ENCODE measurements around the gene LCE1A. TPM values are rescaled to one million over a fixed set of nuclear protein-coding genes. Genes with fewer than 3 reads are reported as not detected.

Gene LCE1A
- total RNA-seq, 1 donor, result not detected

DNA sequence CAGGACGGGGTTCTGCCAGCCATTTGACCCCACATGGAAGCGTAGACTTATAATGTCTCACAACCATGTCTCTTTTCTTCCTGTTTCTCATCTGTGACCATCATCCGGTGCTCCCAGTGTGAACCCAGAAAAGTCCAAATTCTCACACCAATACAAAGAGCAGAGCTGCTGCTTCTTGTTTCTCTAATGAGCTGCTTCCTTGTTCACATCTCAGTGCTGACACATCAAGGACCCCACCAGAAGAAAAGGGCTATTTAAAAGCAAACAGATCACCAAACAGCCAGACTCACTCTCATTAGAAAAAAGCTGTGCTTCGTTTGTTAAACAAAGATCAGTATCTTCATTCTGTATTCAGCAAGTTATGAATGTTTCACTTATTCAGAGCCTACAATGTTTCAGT is 31.6 kb upstream of the LCE1A start:
- no peak overlapping the region for H3K4me3 ChIP-seq (ENCODE audit: insufficient read depth, low read length)
- no peak overlapping the region for H3K4me2 ChIP-seq (ENCODE audit: insufficient read depth, low read length)
- no peak overlapping the region for H2AFZ ChIP-seq (ENCODE audit: low read length)
- no peak overlapping the region for H3K27ac ChIP-seq (ENCODE audit: low read depth, low read length)
- no peak for DNase-seq (ENCODE audit: insufficient read length, low spot score, missing footprints)
- no peaks in the 10 kb centered on the region for H3K36me3 ChIP-seq (ENCODE audit: insufficient read depth, low read length)
- H3K4me1 ChIP-seq (ENCODE audit: insufficient read depth, low read length), result no peaks in the 10 kb centered on the region
- H3K79me2 ChIP-seq (ENCODE audit: insufficient read depth, low read length), result no peaks in the 10 kb centered on the region
- no peaks in the 10 kb centered on the region for H3K9me3 ChIP-seq (ENCODE audit: low read depth, low read length)
- TF ChIP-seq, protein P1, sequence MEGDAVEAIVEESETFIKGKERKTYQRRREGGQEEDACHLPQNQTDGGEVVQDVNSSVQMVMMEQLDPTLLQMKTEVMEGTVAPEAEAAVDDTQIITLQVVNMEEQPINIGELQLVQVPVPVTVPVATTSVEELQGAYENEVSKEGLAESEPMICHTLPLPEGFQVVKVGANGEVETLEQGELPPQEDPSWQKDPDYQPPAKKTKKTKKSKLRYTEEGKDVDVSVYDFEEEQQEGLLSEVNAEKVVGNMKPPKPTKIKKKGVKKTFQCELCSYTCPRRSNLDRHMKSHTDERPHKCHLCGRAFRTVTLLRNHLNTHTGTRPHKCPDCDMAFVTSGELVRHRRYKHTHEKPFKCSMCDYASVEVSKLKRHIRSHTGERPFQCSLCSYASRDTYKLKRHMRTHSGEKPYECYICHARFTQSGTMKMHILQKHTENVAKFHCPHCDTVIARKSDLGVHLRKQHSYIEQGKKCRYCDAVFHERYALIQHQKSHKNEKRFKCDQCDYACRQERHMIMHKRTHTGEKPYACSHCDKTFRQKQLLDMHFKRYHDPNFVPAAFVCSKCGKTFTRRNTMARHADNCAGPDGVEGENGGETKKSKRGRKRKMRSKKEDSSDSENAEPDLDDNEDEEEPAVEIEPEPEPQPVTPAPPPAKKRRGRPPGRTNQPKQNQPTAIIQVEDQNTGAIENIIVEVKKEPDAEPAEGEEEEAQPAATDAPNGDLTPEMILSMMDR (IDR thresholded peaks at IDR 0.05; ENCODE audit: extremely low read depth, low read depth, low read length), result no peak
- H4K20me1 ChIP-seq (ENCODE audit: insufficient read depth, low read length), result no peaks in the 10 kb centered on the region
- H3K27me3 ChIP-seq (ENCODE audit: insufficient read depth, low read length), result no peaks in the 10 kb centered on the region

DNA sequence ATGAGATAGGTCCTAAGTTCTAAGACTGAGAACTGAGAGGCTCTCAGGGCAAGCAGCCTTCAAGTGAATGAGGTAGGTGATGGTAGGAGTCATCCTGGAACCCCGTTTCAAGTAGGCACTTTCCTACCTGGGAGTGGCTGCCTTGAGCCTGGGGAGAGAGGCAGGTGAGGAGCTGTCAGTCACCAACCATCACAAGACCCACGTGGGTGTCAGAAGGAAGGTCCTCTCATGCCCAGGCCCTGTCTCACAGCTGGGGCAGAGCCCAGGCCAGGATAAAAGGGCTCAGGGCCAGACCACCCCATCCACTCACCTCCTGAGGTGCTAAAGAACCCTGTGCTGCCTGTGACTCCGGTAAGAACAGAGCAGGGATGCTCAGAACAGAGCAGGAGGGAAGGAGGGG is 30.9 kb upstream of the LCE1A start, which contains the start of gene LCE1D:
Gene LCE1D (plus strand): TSS at position 301 of the 400 bp plus-strand sequence. CDS start 1,074 bp downstream, outside the sequence.
- DNase-seq (ENCODE audit: insufficient read length, low spot score, missing footprints), result no peak
- no peaks in the 10 kb centered on the region for H3K79me2 ChIP-seq (ENCODE audit: insufficient read depth, low read length)
- no peak within 1 kb of the TSS for H3K27ac ChIP-seq (ENCODE audit: low read depth, low read length)
- no peaks in the 10 kb centered on the region for H3K9me3 ChIP-seq (ENCODE audit: low read depth, low read length)
- H4K20me1 ChIP-seq (ENCODE audit: insufficient read depth, low read length), result no peaks in the 10 kb centered on the region
- TF ChIP-seq, protein P1 (IDR thresholded peaks at IDR 0.05; ENCODE audit: extremely low read depth, low read depth, low read length), result no peak
- H3K4me3 ChIP-seq (ENCODE audit: insufficient read depth, low read length), result no peak within 1 kb of the TSS
- H3K4me1 ChIP-seq (ENCODE audit: insufficient read depth, low read length), result no peaks in the 10 kb centered on the region
- H3K4me2 ChIP-seq (ENCODE audit: insufficient read depth, low read length), result no peak within 1 kb of the TSS
- H2AFZ ChIP-seq (ENCODE audit: low read length), result no peak within 1 kb of the TSS
- no peaks in the 10 kb centered on the region for H3K36me3 ChIP-seq (ENCODE audit: insufficient read depth, low read length)
- no peaks in the 10 kb centered on the region for H3K27me3 ChIP-seq (ENCODE audit: insufficient read depth, low read length)

DNA sequence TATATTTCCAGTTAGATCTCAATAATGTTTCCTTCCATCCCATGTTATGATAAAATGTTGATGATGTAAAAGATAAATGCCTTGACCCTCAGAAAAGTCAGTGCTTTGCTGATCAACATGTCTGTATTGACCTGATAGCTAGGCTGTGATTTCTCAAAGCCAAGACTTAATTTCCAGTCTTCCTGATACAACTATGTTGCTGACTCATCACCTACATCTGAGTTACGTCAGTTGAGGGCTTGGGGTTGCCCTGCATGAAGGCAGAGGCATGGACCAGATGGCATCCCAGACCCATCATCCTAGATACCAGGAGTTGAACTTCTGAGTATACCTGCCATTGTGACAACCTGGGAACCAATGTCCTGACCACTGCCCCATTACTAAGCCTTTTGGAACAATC is 25.9 kb upstream of the LCE1A start:
- no peaks in the 10 kb centered on the region for H3K4me1 ChIP-seq (ENCODE audit: insufficient read depth, low read length)
- H3K79me2 ChIP-seq (ENCODE audit: insufficient read depth, low read length), result no peaks in the 10 kb centered on the region
- H4K20me1 ChIP-seq (ENCODE audit: insufficient read depth, low read length), result no peaks in the 10 kb centered on the region
- H3K9me3 ChIP-seq (ENCODE audit: low read depth, low read length), result no peaks in the 10 kb centered on the region
- DNase-seq (ENCODE audit: insufficient read length, low spot score, missing footprints), result no peak
- H3K27me3 ChIP-seq (ENCODE audit: insufficient read depth, low read length), result no peaks in the 10 kb centered on the region
- H3K36me3 ChIP-seq (ENCODE audit: insufficient read depth, low read length), result no peaks in the 10 kb centered on the region
- no peak overlapping the region for H2AFZ ChIP-seq (ENCODE audit: low read length)
- no peak overlapping the region for H3K4me2 ChIP-seq (ENCODE audit: insufficient read depth, low read length)
- H3K4me3 ChIP-seq (ENCODE audit: insufficient read depth, low read length), result no peak overlapping the region
- TF ChIP-seq, protein P1 (IDR thresholded peaks at IDR 0.05; ENCODE audit: extremely low read depth, low read depth, low read length), result no peak
- H3K27ac ChIP-seq (ENCODE audit: low read depth, low read length), result no peak overlapping the region

DNA sequence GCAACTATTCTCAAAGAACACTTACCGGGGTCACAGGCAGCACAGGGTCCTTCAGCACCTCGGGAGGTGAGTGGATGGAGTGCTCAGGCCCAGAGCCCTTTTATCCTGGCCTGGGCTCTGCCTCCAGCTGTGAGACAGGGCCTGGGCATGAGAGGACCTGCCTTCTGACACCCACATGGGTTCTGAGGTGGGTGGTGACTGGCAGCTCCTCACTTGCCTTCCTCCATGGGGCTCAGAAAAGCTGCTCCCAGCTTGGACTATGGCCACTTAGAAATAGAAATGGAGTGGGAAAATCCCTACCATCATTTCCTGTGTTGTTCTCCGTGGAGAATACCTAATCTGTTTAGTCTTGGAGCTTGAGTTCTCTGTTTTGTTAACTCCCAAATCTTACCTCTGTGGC is 20.7 kb upstream of the LCE1A start, which contains the start of gene LCE1C:
Gene LCE1C (minus strand): TSS at position 76 of the 400 bp plus-strand sequence. CDS start 1,173 bp downstream, outside the sequence.
- Histone ChIP-seq H3K4me1 (ENCODE audit: insufficient read depth, low read length) (no peaks in the 10 kb centered on the region), H3K36me3 (ENCODE audit: insufficient read depth, low read length) (no peaks in the 10 kb centered on the region), H3K4me2 (ENCODE audit: insufficient read depth, low read length) (no peak within 1 kb of the TSS), H3K4me3 (ENCODE audit: insufficient read depth, low read length) (no peak within 1 kb of the TSS), H3K27me3 (ENCODE audit: insufficient read depth, low read length) (no peaks in the 10 kb centered on the region), H3K9me3 (ENCODE audit: low read depth, low read length) (no peaks in the 10 kb centered on the region), H2AFZ (ENCODE audit: low read length) (no peak within 1 kb of the TSS), H4K20me1 (ENCODE audit: insufficient read depth, low read length) (no peaks in the 10 kb centered on the region), H3K79me2 (ENCODE audit: insufficient read depth, low read length) (no peaks in the 10 kb centered on the region), H3K27ac (ENCODE audit: low read depth, low read length) (no peak within 1 kb of the TSS)
- TF ChIP-seq, protein P1 (IDR thresholded peaks at IDR 0.05; ENCODE audit: extremely low read depth, low read depth, low read length), result no peak
- DNase-seq (ENCODE audit: insufficient read length, low spot score, missing footprints), result no peak
